KOPT-K1 (cell line): ENCODE data around the gene SWT1.
"Not testable (repeated sequence)": the region's sequence is repeated elsewhere in the genome, so short reads cannot be mapped to it uniquely, and the experiment has no call there.

ENCODE experiments used
- H3K27ac ChIP-seq: fragments of 200-600 bp; sonication (generic); 2 replicates; pipeline ENCODE4 v1.5.1; 2016; ENCODE audit warnings: antibody characterized with exemption, mild to moderate bottlenecking, low read depth, low read length; ENCODE audit not compliant: poor library complexity, severe bottlenecking
- H3K36me3 ChIP-seq: fragments of 200-600 bp; sonication (generic); 2 replicates; pipeline ENCODE4 v1.5.1; 2017; ENCODE audit warnings: antibody characterized with exemption, mild to moderate bottlenecking, low read length, moderate library complexity; ENCODE audit not compliant: insufficient read depth
- H3K9me3 ChIP-seq: fragments of 200-600 bp; sonication (generic); 2 replicates; pipeline ENCODE4 v1.5.1; 2017; ENCODE audit warnings: antibody characterized with exemption, low read length, mild to moderate bottlenecking; ENCODE audit not compliant: insufficient read depth, poor library complexity, severe bottlenecking

Gene SWT1

GRCh38 chr1:185155600-185156287 lies 1.2 kb upstream of the SWT1 start:
- Histone ChIP-seq H3K9me3 (no peaks in the 10 kb centered on the region), H3K36me3 (peaks cover 6% of the 10 kb centered on the region), H3K27ac (peak overlapping the region; percentile 77)

DNA sequence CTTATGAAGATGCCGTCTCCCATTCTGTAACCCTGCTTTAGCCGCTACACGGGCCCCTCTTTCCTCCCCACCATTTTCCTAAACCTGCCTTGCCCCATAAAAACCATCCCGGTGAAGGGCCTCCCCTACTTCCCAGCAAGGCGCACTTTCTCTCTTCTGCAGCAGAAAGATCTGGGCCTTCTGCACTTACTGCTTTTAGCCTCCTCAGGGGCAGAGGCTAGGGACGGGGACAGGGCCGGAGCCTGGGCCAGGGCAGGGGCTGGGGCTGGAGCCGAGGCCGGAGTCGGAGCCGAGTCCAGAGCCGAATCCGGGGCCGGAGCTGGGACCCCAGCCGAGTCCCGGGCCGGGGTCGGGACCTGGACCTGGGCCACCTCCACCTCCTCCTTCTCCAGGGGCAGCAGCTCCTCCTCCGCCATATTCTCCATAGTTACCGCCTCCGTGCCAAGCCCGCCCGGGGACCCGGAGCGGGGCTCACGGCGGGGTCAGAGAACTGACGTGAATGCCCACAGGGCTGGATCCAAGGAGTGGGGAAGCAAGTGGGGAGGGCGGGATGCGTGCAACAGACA lies 596 bp upstream of the SWT1 start:
- H3K27ac ChIP-seq, result peak overlapping the region; percentile 77
- H3K9me3 ChIP-seq, result no peaks in the 10 kb centered on the region
- peaks cover 3% of the 10 kb centered on the region for H3K36me3 ChIP-seq

- Histone ChIP-seq H3K9me3 (no peaks in the 10 kb centered on the region), H3K36me3 (no peaks in the 10 kb centered on the region), H3K27ac (peak overlapping the region; percentile 77)
Observed at GRCh38 chr1:185157599-185158412, 839 bp downstream of the SWT1 start.

- Histone ChIP-seq H3K36me3 (no peaks in the 10 kb centered on the region), H3K9me3 (no peaks in the 10 kb centered on the region), H3K27ac (no peak overlapping the region)
Observed at GRCh38 chr1:185158800-185159199, 1.8 kb downstream of the SWT1 start.

GRCh38 chr1:185159966-185160365 lies 3.0 kb downstream of the SWT1 start:
- no peaks in the 10 kb centered on the region for H3K36me3 ChIP-seq
- H3K27ac ChIP-seq, result no peak overlapping the region
- H3K9me3 ChIP-seq, result no peaks in the 10 kb centered on the region

GRCh38 chr1:185162491-185162890 lies 5.5 kb downstream of the SWT1 start:
- no peak overlapping the region for H3K27ac ChIP-seq
- H3K9me3 ChIP-seq, result no peaks in the 10 kb centered on the region
- no peaks in the 10 kb centered on the region for H3K36me3 ChIP-seq

DNA sequence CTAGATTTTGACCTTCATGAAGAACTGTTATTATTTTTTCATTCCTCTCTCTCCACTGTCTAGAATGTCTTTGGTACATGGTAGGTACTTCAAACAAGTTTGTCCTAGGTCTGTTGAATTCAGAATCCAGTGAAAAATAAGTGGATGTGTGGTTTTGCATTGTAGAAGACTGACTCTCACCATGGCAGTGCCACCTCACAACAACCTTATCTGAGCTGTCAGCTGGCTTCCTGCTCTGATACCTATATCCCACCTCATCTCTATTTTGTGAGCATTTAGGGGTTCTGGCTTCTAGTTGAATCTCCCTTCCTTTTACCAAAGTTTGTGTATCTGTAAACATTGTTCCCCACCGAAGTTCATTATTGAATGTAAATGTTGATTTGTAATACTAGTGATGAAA lies 9.1 kb downstream of the SWT1 start:
- Histone ChIP-seq H3K27ac (no peak overlapping the region), H3K36me3 (no peaks in the 10 kb centered on the region), H3K9me3 (no peaks in the 10 kb centered on the region)

DNA sequence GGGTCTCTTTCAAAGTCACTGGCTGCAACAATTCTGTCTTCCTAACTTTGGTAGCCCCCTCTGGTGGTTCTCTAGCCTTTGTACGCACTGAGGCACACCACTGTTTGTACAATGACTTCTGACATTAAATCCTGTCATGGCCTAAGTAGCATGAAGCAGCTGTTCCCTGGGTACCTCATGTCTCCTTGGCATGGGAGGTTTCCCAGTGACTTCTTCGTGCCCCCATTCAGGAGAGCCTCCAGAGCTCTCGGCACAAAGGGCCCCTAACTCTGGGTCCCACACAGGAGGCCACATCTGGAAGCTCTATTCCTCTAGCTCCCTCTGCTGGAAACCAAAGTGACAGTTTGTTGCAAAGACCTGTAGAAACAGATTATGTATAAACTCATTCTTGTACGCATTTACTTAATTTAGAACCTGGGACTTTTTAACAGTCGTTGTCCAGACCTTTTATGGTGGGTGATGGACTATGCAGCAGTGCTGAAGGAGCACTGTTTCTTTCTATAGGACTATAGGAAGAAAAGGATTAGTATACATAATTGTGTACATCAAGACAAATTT lies 13.4 kb downstream of the SWT1 start:
- Histone ChIP-seq H3K36me3 (no peaks in the 10 kb centered on the region), H3K9me3 (no peaks in the 10 kb centered on the region), H3K27ac (peak overlapping the region; percentile 37)

DNA sequence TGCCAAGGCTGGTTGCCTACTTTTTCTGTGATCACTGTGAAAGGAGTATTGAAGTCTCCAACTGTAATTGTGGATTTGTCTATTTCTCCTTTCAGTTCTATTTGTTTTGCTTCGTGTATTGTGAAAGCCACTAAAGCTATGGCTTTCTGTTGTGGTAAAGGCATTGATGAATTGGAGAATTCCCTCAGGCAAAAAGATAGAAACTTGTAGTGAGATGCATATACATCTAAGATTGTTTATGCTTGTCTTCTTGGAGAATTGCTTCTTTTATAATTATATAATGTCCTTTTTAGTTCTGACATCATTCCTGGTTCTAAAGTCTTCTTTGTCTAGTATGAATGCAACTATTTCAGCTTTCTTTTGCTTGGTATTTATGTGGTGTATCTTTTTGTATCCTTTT lies 36.8 kb downstream of the SWT1 start:
- no peak overlapping the region for H3K27ac ChIP-seq
- no peaks in the 10 kb centered on the region for H3K9me3 ChIP-seq
- no peaks in the 10 kb centered on the region for H3K36me3 ChIP-seq

- not testable (repeated sequence) for H3K36me3 ChIP-seq, H3K27ac ChIP-seq, H3K9me3 ChIP-seq
Observed at GRCh38 chr1:185198712-185199111, 41.7 kb downstream of the SWT1 start.

DNA sequence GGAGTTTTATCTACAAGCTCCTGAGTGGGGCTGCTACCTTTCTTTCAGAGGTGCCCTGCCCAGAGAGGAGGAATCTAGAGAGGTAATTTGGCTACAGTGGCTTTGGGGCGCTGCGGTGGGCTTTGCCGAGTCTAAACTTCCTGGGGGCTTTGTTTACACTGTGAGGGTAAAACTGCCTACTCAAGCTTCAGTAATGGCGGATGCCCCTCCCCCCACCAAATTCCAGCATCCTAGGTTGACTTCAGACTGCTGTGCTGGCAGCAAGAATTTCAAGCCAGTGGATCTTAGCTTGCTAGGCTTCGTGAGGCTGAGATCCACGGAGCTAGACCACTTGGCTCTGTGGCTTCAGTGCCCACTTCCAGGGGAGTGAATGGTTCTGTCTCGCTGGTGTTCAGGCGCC lies 43.9 kb downstream of the SWT1 start:
- Histone ChIP-seq H3K27ac (no peak overlapping the region), H3K36me3 (no peaks in the 10 kb centered on the region), H3K9me3 (no peaks in the 10 kb centered on the region)

DNA sequence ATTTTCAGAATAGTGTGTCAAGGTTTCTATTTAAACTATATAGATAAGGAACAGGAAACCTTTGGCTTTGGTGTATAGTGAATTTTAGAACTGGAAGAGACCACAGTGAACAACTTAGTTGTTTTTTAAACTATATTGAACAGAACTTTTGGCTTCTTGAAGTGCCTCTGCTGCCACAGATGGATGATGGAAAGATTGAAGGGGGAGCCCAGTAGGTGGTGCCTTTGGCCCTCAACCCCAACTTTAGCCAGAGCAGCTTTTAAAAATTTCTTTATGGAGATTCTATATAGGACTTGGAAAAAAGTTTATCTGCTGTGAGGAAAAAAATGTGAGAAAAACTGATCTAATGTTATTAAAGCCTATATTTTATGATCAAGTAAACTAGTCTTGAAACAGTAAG lies 50.2 kb downstream of the SWT1 start:
- Histone ChIP-seq H3K36me3 (no peaks in the 10 kb centered on the region), H3K9me3 (no peaks in the 10 kb centered on the region)

GRCh38 chr1:185207980-185208602 lies 51.1 kb downstream of the SWT1 start:
- Histone ChIP-seq H3K36me3 (no peaks in the 10 kb centered on the region), H3K27ac (no peak overlapping the region), H3K9me3 (no peaks in the 10 kb centered on the region)

More for the DNA sequence above, 50.2 kb downstream of the SWT1 start:
- H3K27ac ChIP-seq, result no peak overlapping the region

DNA sequence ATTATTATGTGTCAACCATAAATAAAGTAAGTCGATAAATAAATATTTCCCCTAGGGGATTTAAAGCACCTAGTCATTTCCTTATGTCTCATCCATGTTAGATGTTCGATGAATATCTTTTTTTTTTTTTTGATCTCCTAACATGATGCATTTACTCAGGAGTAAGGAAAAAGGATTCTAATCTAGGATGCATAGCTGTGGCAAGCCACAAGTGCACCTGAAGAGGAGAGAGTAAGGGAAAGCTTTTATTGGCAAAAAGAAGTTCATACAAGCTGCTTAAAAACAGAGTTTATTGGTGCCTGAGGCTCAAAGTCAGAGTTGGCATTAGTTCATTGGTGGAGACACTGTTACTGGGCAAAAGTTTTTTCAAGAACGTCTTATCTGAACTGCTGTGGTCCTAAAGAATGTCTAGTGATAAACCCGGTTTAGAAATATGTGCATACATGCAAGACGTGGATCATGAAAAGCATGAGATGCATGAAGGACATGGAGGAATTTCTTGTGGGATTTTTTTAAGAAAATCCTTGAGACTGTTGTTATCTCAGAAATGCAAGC lies 51.7 kb downstream of the SWT1 start:
- H3K9me3 ChIP-seq, result no peaks in the 10 kb centered on the region
- H3K27ac ChIP-seq, result no peak overlapping the region
- no peaks in the 10 kb centered on the region for H3K36me3 ChIP-seq

DNA sequence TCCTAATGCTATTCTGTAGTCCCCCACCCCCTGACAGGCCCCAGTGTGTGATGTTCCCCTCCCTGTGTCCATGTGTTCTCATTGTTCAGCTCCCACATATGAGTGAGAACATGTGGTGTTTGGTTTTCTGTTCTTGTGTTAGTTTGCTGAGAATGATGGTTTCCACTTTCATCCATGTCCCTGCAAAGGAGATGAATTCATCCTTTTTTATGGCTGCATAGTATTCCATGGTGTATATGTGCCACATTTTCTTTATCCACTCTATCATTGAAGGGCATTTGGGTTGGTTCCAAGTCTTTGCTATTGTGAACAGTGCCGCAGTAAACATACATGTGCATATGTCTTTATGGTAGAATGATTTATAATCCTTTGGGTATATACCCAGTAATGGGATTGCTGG lies 52.4 kb downstream of the SWT1 start:
- H3K36me3 ChIP-seq, H3K27ac ChIP-seq, H3K9me3 ChIP-seq: not testable (repeated sequence)
